Neural cell (in vitro differentiated cells): Measurements from ENCODE around the gene NDRG2.

Experiments
- EP300 ChIP-seq: fragments of 450-650 bp; conservative IDR thresholded peaks from 2 replicates; pipeline ENCODE4 v1.6.1; 2014; ENCODE audit warnings: antibody characterized with exemption, mild to moderate bottlenecking, moderate library complexity; ENCODE audit not compliant: poor library complexity, severe bottlenecking
- EZH2 ChIP-seq: fragments of 200-600, 300-800 bp; shearing (Covaris generic), sonication (generic); IDR thresholded peaks from 2 replicates; pipeline ENCODE4 v1.6.1; 2014; ENCODE audit warnings: antibody characterized with exemption, low read length, borderline replicate concordance, mild to moderate bottlenecking; ENCODE audit not compliant: insufficient read depth, poor library complexity, severe bottlenecking
- MXI1 ChIP-seq: fragments of 450-650 bp; conservative IDR thresholded peaks from 2 replicates; pipeline ENCODE4 v1.6.1; 2014; ENCODE audit warnings: antibody characterized with exemption, mild to moderate bottlenecking; ENCODE audit not compliant: poor library complexity, severe bottlenecking
- POLR2AphosphoS5 ChIP-seq: IDR thresholded peaks from 2 replicates; pipeline ENCODE4 v1.6.1; 2012
- RAD21 ChIP-seq: fragments of 450-650 bp; conservative IDR thresholded peaks from 2 replicates; pipeline ENCODE4 v1.6.1; 2014; ENCODE audit warnings: antibody characterized with exemption, mild to moderate bottlenecking, moderate library complexity
- REST ChIP-seq: IDR thresholded peaks from 2 replicates; pipeline ENCODE4 v1.6.1; 2012; ENCODE audit warnings: borderline replicate concordance
- SMC3 ChIP-seq: fragments of 450-650 bp; conservative IDR thresholded peaks from 2 replicates; pipeline ENCODE4 v1.6.1; 2014; ENCODE audit warnings: antibody characterized with exemption, mild to moderate bottlenecking, moderate library complexity; ENCODE audit not compliant: poor library complexity
- TAF1 ChIP-seq: IDR thresholded peaks from 2 replicates; pipeline ENCODE4 v1.6.1; 2012; ENCODE audit warnings: low read depth
- TF ChIP-seq, protein P1 (sequence below): fragments of 450-650 bp; IDR thresholded peaks from 2 replicates; pipeline ENCODE4 v1.5.1; 2014; ENCODE audit warnings: antibody characterized with exemption, mild to moderate bottlenecking, moderate library complexity; ENCODE audit not compliant: poor library complexity, severe bottlenecking

DNA sequence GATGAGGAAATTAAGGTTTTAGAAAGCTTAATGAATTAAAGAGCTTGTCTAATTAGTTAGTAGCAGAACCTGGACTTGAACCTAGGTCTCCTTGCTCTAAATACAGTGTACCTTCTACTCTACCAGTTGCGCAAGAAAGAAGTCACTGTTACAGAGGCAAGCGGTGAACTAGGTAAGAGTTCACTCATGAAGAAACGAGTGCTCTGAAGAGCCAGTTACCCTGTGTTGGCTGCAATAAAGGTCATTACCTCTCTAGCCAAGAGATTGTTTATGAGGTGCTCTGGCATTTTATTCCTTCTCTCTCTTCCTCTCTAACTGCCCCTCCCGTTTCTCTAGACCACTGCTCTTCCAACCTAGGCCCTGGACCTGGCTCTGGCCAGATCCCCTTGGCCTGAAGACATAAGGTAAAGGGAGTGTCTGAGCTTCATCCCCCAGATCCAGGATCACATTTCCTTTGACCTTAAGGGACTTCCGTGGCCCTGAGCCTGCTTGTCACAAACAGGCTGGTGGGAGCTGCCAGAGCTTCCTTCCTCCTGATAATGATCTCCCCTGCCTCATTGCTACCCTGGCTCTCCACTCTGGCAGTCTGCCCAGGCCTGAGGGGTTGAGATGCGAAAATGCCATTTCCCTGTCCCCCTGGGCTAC, 19.2 kb upstream of the NDRG2 start:
- no peak for TF ChIP-seq SMC3
- TF ChIP-seq POLR2AphosphoS5: no peak
- TF ChIP-seq EP300: no peak
- TF ChIP-seq EZH2: no peak
- TF ChIP-seq, protein P1, sequence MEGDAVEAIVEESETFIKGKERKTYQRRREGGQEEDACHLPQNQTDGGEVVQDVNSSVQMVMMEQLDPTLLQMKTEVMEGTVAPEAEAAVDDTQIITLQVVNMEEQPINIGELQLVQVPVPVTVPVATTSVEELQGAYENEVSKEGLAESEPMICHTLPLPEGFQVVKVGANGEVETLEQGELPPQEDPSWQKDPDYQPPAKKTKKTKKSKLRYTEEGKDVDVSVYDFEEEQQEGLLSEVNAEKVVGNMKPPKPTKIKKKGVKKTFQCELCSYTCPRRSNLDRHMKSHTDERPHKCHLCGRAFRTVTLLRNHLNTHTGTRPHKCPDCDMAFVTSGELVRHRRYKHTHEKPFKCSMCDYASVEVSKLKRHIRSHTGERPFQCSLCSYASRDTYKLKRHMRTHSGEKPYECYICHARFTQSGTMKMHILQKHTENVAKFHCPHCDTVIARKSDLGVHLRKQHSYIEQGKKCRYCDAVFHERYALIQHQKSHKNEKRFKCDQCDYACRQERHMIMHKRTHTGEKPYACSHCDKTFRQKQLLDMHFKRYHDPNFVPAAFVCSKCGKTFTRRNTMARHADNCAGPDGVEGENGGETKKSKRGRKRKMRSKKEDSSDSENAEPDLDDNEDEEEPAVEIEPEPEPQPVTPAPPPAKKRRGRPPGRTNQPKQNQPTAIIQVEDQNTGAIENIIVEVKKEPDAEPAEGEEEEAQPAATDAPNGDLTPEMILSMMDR: no peak
- no peak for TF ChIP-seq RAD21
- TF ChIP-seq REST: no peak
- no peak for TF ChIP-seq MXI1
- no peak for TF ChIP-seq TAF1
